Measurements from ENCODE around the gene ARMH4. TPM values are rescaled to one million over a fixed set of nuclear protein-coding genes. Genes with fewer than 3 reads are reported as not detected.
"Not testable (repeated sequence)": the region's sequence is repeated elsewhere in the genome, so short reads cannot be mapped to it uniquely, and the experiment has no call there.

Gene ARMH4
- total RNA-seq, 1 experiment from 2014 or later, result not detected

DNA sequence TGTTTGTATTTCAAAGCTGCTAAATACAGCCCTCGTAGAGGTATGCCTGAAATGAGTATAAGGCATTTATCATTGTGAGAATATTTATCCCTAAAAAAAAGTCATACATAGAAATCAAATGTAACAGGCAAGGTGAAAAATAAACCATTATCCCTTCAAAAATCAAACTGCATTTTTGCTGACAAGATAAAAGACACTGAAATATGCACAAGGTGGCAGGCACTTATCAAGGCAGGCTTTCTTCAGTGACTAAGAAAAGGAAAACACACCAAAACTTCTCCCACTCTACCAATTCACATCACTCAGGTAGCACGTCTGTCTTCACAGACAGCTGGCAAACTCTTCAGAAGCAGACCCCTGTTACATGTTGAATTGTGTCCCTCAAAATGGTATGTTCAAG lies 23.6 kb downstream of the ARMH4 start:
- TF ChIP-seq, protein P1, sequence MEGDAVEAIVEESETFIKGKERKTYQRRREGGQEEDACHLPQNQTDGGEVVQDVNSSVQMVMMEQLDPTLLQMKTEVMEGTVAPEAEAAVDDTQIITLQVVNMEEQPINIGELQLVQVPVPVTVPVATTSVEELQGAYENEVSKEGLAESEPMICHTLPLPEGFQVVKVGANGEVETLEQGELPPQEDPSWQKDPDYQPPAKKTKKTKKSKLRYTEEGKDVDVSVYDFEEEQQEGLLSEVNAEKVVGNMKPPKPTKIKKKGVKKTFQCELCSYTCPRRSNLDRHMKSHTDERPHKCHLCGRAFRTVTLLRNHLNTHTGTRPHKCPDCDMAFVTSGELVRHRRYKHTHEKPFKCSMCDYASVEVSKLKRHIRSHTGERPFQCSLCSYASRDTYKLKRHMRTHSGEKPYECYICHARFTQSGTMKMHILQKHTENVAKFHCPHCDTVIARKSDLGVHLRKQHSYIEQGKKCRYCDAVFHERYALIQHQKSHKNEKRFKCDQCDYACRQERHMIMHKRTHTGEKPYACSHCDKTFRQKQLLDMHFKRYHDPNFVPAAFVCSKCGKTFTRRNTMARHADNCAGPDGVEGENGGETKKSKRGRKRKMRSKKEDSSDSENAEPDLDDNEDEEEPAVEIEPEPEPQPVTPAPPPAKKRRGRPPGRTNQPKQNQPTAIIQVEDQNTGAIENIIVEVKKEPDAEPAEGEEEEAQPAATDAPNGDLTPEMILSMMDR (IDR thresholded peaks at IDR 0.05; ENCODE audit: unreplicated experiment), result no peak
- no TSS peak for BruUV-seq (replicated peaks)
- no peak overlapping the region for H3K4me3 Mint-ChIP-seq (ENCODE audit: low read depth, unreplicated experiment)
- no peak for DNase-seq
- H3K9me3 Mint-ChIP-seq (ENCODE audit: low read depth, unreplicated experiment), result peaks cover 2% of the 10 kb centered on the region
- CTCF ChIA-PET, result no interaction called here
- H3K27ac Mint-ChIP-seq (ENCODE audit: unreplicated experiment), result no peak overlapping the region
- H3K27me3 Mint-ChIP-seq (ENCODE audit: unreplicated experiment), result peaks cover 20% of the 10 kb centered on the region
- H3K36me3 Mint-ChIP-seq (ENCODE audit: insufficient read depth, unreplicated experiment), result no peaks in the 10 kb centered on the region
- no peaks in the 10 kb centered on the region for H3K4me1 Mint-ChIP-seq (ENCODE audit: low read depth, unreplicated experiment)
- intact Hi-C loops (cut with micrococcal nuclease; ENCODE audit: unreplicated experiment), result no loop called here

DNA sequence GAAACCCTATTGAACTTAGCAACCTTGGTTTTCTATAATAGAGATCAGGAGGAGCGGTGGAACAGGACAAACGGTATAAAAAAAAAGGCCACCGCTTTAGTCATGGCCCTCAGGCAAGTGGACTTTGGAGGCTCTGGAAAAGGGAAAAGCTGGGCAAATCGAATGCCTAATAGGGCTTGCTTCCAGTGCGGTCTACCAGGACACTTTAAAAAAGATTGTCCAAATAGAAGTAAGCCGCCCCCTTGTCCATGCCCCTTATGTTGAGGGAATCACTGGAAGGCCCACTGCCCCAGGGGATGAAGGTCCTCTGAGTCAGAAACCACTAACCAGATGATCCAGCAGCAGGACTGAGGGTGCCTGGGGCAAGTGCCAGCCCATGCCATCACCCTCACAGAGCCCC lies 29.5 kb downstream of the ARMH4 start:
- DNase-seq, result not testable (repeated sequence)
- CTCF ChIA-PET, result interaction anchor here (0.7 kb wide), 1 partner anchor 626 kb away, joined by 3 read pairs; no protein-coding TSS in a partner anchor

DNA sequence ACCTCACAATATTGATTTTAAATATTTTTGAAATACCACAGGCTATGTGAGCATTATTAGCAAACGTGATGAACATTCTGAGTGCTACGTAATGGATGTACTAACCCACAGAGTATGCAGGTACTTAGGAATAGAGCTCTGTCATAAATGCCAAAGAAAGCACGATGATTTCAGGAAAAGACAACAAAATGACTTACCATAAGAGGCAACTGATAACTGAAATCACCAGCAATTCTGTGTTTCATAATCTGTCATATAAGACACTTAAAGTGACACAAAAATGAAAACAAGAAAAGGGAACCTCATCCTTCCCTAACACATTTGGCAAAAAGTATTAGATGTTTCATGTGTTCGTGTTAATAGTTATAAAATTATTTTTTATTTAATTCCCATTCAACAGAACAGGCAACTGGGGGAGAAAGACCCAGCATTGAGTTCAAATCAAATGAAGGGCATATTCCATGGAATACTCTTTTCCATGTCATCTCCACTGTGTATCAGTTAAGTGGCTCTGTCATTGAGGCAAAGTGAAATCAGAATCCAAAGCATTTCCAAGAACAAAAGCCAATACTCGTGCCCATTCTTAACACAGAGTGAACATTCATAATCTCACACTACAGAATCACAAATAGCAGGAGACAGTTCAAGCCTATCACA lies 30.4 kb downstream of the ARMH4 start:
- no peak for DNase-seq
- H3K9me3 Mint-ChIP-seq (ENCODE audit: low read depth, unreplicated experiment), result peaks cover 2% of the 10 kb centered on the region
- H3K27ac Mint-ChIP-seq (ENCODE audit: unreplicated experiment), result no peak overlapping the region
- H3K4me3 Mint-ChIP-seq (ENCODE audit: low read depth, unreplicated experiment), result no peak overlapping the region
- no TSS peak for BruUV-seq (replicated peaks)
- H3K27me3 Mint-ChIP-seq (ENCODE audit: unreplicated experiment), result peaks cover 54% of the 10 kb centered on the region
- TF ChIP-seq, protein P1 (IDR thresholded peaks at IDR 0.05; ENCODE audit: unreplicated experiment), result no peak
- H3K36me3 Mint-ChIP-seq (ENCODE audit: insufficient read depth, unreplicated experiment), result no peaks in the 10 kb centered on the region
- intact Hi-C loops (cut with micrococcal nuclease; ENCODE audit: unreplicated experiment), result no loop called here
- CTCF ChIA-PET, result interaction anchor here (0.7 to 0.9 kb wide), 2 partner anchors 35 to 625 kb away, joined by 3 read pairs; no protein-coding TSS in a partner anchor
- H3K4me1 Mint-ChIP-seq (ENCODE audit: low read depth, unreplicated experiment), result no peaks in the 10 kb centered on the region

More for the DNA sequence above, 29.5 kb downstream of the ARMH4 start:
- BruUV-seq (replicated peaks); intact Hi-C loops (cut with micrococcal nuclease; ENCODE audit: unreplicated experiment); H3K27ac Mint-ChIP-seq (ENCODE audit: unreplicated experiment); H3K4me1 Mint-ChIP-seq (ENCODE audit: low read depth, unreplicated experiment); H3K4me3 Mint-ChIP-seq (ENCODE audit: low read depth, unreplicated experiment); H3K9me3 Mint-ChIP-seq (ENCODE audit: low read depth, unreplicated experiment); H3K36me3 Mint-ChIP-seq (ENCODE audit: insufficient read depth, unreplicated experiment): not testable (repeated sequence)
- peaks cover 45% of the 10 kb centered on the region for H3K27me3 Mint-ChIP-seq (ENCODE audit: unreplicated experiment)

DNA sequence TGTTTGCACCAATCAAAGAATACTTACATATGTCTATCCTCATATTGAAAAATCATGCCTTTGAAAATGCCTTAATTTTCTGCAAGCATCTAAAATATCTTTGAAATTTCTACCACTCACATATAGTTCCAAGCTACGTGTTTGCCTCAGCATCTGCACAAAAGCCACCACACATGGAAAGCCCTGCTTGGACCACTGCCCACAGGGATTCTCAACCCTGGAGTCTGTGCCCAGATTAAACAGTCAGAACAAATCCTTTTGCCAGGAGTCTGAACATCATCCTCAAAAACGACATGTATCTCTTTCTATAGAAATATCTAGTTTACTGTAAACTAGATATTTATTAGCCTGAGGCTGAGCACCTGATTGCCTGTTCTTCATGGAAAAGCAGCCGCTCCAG lies 32.6 kb downstream of the ARMH4 start:
- Mint-ChIP-seq H3K4me1 (ENCODE audit: low read depth, unreplicated experiment) (no peaks in the 10 kb centered on the region), H3K27me3 (ENCODE audit: unreplicated experiment) (peaks cover 56% of the 10 kb centered on the region), H3K36me3 (ENCODE audit: insufficient read depth, unreplicated experiment) (no peaks in the 10 kb centered on the region), H3K27ac (ENCODE audit: unreplicated experiment) (no peak overlapping the region), H3K4me3 (ENCODE audit: low read depth, unreplicated experiment) (no peak overlapping the region), H3K9me3 (ENCODE audit: low read depth, unreplicated experiment) (no peaks in the 10 kb centered on the region)
- no TSS peak for BruUV-seq (replicated peaks)
- DNase-seq, result no peak
- intact Hi-C loops (cut with micrococcal nuclease; ENCODE audit: unreplicated experiment), result no loop called here
- TF ChIP-seq, protein P1 (IDR thresholded peaks at IDR 0.05; ENCODE audit: unreplicated experiment), result no peak
- CTCF ChIA-PET, result no interaction called here

DNA sequence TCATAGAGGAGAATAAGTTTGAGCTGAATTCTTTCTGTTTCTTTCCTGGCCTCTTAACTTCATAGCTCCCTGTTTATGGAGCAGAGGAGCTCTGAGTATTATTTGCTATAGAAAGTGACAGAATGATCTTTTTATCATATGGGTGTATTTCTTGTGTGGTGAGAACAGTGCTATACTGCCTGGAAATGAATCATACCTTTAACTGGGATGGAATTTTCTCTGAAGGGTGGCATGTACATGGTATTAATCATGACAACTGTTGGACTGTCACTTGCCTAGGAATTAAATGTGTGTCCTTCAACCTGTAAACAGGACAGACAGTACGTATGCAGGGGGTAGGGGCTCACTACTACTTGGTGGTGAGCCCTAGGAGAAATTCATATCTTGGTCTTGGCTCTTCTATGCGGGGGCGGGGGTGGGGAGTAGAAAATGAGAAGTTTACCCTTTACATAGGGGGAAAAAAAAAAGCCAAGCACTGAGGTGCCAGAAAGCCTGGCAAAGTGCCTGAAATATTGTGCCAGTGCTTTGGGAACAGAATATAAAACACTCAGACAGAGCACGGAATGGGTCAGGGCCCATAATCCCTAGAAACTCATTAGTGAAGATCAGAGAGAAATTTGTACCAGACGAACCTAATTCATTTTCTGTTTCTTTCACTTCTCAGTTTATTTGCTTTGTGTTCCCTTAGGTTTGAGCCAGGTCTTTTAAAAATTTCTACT lies 33.8 kb downstream of the ARMH4 start:
- Mint-ChIP-seq H3K4me3 (ENCODE audit: low read depth, unreplicated experiment) (no peak overlapping the region), H3K36me3 (ENCODE audit: insufficient read depth, unreplicated experiment) (no peaks in the 10 kb centered on the region), H3K9me3 (ENCODE audit: low read depth, unreplicated experiment) (no peaks in the 10 kb centered on the region), H3K4me1 (ENCODE audit: low read depth, unreplicated experiment) (no peaks in the 10 kb centered on the region), H3K27me3 (ENCODE audit: unreplicated experiment) (peaks cover 68% of the 10 kb centered on the region), H3K27ac (ENCODE audit: unreplicated experiment) (no peak overlapping the region)
- CTCF ChIA-PET, result no interaction called here
- intact Hi-C loops (cut with micrococcal nuclease; ENCODE audit: unreplicated experiment), result no loop called here
- no TSS peak for BruUV-seq (replicated peaks)
- DNase-seq, result no peak
- TF ChIP-seq, protein P1 (IDR thresholded peaks at IDR 0.05; ENCODE audit: unreplicated experiment), result no peak
